OCI-LY1 (cell line): Measurements from ENCODE around the gene SCAMP3.
"Not testable (repeated sequence)": the region's sequence is repeated elsewhere in the genome, so short reads cannot be mapped to it uniquely, and the experiment has no call there.

Experiments
- CTCF ChIP-seq: fragments of 200-600 bp; sonication (generic), shearing (Covaris generic); IDR thresholded peaks from 2 replicates; pipeline ENCODE4 v1.5.1; 2017; ENCODE audit warnings: mild to moderate bottlenecking, antibody characterized with exemption, low read length, moderate library complexity, mixed read lengths
- EZH2 ChIP-seq: fragments of 200-600 bp; sonication (generic), shearing (Covaris generic); IDR thresholded peaks from 2 replicates; pipeline ENCODE4 v1.8.0; 2017; ENCODE audit warnings: borderline replicate concordance, mixed run types, mild to moderate bottlenecking, antibody characterized with exemption, low read length, moderate library complexity, mixed read lengths

GRCh38 chr1:155220211-155220965, 41.8 kb downstream of the SCAMP3 start:
- TF ChIP-seq CTCF, EZH2: not testable (repeated sequence)
